HG03439 (cell line): ENCODE data around the gene FSTL4.

ENCODE experiments used
- ATAC-seq: cut with Tn5 transposase; IDR thresholded peaks from one replicate; pipeline ENCODE4 v1.9.1; 2021; ENCODE audit warnings: mild to moderate bottlenecking, moderate library complexity; ENCODE audit not compliant: unreplicated experiment

The FSTL4 gene

DNA sequence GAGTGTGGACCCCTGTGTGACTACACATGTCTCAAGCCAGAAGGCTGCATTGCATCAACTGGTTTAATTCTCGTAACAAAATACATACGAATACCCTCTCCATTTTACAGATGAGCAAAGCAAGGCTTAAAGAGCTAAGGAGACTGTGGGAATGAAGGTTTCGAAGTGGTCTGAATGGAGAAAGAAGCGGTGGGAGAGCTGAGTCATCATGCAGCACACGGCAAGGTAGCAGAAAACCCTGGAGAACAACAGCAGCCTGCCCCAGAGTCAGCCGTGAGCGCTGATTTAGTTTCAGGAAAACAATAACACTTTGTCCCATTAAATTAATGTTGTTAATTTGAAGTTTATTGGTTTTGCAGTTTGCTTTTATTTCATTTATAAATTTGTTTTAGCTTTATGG is 336.7 kb downstream of the FSTL4 start:
- ATAC-seq = no peak

DNA sequence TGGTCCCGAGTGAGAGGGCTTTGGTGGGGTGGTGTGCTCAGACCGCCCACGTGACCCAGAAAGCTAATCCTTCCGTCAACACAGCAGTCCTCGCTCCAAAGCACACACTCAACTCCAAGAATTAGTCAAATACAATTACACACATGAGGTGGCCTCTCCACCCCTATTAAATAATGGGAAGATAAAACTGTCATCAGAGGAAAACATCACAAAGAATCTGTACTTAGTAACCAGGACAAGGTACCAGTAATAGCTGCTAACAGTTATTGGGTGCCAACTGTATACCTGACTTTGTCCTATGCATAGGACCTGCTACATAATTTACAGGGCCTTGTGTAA is 337.8 kb downstream of the FSTL4 start:
- no peak for ATAC-seq

DNA sequence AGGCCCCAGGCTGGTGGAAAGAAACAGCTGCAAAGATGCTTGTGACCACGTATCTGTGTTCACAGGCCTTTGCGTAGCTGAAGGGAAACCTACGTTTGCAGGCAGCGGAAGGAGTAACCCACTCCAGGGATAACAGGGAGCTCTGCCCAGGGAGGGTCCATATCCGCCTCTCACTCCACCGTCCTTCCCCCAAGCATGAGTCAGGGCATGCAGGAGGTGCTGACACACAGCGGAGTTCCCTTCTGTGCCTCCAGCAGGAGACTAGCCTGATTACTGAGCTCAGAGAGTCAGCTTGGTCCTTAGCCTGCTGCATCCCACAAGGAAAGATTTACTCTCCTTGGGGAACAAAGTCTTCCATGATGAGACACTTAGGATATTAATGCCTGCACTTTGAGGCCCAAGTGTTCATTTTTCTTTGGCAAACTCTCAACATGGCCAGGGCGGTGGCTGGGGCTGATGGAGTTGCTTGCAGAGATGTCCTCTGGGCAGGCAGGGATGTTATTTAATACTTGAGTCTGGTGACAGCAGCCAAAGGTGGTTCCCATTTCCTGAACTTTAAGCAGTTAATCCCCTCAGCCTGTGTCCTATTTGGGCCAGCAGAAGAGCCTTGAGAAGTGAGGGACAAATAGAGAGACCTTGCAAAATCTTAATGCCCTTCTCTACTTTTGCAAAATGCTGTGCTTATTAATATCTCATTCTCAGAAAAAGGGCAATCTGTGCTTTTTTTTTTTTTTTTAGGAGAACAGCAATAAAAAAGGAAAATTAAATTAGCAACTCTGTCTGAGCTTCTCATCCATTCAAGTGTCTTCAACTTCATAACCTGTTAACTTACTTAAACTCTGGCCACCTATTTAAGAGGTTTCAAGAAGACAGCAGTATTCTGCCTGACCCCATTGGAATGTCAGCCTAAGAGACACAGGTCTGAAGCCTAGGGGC is 338.4 kb downstream of the FSTL4 start:
- no peak for ATAC-seq

DNA sequence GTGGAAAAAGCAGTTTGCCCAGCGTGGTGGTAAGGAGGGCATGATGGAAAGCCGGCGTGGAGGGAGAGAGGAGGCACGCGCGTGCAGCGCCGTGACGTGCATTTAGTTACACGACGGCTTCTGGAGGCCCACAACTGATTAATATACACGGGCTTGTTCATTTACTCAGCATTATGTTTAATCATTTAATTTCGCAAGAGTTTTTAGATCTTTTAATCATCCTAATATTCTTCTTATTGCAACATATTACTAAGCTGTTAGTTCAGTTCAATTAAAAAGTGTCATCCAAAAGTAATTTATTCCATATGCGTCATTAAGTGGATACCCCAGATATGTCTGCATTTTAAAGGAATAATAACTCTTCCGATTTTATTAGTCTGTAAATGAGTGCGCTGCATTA is 340.0 kb downstream of the FSTL4 start:
- no peak for ATAC-seq

DNA sequence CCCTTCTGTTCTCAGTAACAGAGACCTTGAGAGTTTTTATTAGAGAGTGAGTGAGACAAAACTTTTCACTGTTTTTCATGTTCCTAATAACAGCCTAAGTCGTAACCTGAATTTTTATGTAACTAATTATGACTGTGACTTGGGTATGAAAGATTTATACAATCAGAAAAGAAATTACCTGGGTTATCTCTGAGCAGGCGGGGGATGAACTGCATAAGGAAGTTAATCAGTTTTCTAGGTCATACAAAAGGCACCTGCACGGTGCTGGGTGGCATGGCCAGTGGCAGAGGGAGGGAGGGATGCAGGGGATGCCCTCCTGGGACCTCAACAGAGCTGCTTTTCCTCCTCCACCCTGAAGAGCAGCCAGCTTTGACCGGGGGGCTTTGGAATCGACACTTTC is 340.7 kb downstream of the FSTL4 start:
- ATAC-seq = no peak

DNA sequence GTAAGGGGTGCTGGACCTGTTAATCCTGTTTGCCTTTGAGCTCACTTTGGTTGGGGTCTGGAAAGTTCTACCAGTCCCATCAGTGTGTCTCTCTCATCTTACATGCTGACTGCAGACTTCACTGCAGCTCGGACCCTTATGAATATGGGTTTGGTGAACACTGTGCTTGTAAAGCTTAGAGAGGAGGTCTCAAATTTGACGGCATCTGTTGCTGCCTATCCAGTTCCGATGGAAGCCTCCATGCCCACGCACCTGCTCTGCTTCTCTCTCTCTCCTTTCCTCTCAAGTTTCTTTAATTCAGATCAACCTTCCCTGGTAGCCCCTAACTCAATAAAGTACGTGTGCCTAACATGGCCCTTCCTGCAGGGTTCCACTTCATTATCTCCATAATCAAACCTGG is 342.6 kb downstream of the FSTL4 start:
- no peak for ATAC-seq

DNA sequence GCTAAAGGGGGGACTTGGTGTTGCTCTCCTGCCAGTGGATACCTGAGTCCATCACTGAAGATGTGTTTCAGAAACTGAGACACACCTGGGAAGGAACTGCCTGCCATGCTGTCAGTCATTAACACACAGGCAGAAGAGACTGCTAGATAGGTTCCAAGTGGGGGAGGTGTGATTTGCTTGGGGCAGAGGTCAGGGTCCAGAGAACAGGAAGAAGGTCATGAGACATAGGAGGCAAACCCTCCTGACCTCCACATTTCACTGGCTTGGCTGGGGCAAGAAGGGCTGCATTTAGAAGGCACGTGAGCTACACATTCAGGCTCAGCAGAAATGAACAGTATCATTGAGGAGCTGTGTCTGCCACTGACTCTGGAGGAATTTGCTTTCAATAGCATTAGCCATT is 344.7 kb downstream of the FSTL4 start:
- ATAC-seq = no peak

DNA sequence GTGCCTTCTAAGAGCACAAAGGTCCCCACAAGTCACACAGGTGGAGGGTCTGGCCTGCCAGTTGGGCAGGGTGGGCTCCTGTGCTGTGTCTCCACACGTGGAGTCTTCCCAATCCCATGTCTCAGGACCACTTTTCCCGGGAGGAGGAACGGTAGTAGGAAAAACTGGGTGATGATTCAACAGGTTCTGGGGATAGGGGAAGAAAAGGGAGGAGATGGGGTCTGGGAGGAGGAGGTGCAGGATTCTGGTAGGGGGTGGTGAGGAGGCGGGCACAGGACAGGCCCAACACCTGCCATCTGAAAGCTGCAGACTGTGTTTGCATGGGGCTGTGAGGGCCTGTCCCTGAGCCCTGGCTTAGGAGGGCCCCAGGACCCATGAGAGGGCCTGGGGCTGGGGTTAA is 345.4 kb downstream of the FSTL4 start:
- no peak for ATAC-seq

DNA sequence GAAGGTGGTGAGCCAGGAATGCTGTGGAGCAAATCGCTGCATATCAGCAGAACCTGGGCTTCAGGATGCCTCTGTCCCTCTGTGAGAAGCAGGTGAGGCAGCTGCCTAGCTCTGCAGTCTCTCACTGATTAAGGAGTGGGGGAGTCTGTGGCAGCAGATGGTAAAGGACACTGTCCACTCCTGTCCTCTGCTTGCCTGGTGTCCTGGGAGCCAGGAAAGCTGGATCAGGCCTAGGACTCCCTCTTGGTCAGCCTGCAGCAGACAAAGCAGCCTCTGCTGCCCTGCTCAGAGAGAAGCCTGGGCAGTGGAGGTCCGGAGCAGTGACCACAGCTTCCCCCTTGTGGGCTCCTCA is 345.8 kb downstream of the FSTL4 start:
- ATAC-seq = no peak

DNA sequence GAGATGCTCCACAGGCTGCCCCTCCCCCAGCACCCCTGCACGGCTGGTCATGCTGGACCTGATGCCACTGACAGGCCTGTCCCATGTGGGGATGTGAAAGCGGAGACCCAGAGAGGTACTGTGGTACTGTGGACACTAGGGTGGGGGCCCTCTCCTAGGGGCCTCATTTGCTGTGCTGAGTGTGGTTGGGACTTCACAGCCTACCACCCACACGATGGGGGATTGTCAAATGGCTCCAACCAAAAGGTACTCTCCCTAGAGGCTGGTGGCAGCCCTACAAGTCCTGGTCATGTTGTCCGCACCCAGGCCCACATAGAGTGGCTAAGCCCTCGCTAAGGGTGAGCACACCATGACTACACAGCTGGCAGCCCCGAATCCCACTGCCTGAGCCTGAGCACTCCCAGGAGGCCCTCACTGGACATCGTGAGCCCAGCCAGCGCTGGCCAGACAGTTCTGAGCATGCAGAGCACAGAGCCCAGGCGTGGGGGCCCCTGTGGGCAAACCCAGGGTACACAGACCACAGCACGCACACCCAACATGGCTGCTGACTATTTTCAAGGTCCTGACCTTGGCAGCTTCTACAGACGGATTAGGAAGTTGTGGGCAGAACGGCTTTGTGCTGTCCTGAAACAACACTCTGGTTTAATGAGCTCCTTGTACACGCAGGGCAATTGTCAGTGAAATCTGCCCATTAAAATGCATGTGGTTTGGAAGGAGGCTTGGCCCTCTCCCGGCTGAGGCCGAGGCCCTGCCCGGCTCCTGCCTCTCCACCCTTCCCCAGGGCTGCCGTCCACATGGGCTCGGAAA is 346.4 kb downstream of the FSTL4 start:
- ATAC-seq = peak; percentile 57

DNA sequence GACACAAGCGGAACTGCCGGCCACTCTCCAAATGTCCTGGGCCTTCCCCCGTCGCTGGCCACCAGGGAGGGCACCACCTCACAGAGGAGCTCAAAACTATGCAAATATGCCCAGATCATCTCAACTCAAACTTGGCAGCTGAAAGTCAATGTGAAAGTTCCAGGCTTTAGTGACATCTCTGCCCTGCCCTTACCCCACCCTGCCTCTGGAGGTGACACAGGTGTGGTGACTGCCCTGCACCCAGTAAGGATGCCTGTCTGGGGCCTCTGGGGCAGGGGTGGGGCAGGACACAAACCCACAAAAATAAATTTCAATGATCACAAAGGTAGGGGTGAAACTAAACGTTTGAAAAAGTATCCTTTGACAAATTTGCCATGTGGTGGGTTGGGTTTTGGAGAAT is 347.1 kb downstream of the FSTL4 start:
- ATAC-seq = peak; percentile 46

DNA sequence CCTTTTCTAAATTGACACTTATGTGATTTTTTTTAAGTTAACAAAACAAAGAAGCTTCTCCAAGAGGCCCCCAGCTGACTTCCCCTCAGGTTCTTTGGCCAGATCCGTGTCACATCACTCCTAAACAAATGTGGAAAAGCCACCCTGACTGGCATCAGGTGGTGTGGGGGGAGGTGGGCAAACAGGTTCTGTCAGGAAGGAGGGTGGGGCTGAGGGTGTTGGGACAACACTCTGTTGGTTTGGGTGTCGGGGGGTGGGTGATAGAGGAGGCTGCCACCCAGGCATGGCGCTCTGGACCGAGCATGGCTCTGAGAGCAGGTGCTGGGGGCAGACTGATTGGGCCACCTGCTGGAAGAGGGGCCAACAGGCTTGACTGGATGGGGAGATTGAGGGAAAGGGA is 349.7 kb downstream of the FSTL4 start:
- ATAC-seq = no peak

DNA sequence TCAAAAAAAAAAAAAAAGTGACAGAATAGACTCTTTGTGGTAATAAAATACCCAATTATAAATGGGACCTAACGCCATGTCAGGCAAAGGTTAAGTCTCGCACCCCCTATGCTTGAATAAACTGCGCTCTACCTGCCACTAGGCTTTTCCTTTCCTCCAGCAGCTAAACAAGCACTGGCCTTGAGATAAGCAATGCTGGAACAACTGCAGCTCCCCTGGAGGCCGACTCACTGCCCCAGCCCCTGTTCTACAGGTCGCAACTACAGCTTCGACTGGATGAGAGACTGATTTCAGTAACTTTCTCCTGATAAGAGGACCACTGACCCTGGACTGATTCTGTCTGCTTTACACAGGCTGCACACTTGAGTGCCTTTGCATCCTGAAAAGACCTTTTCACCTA is 350.3 kb downstream of the FSTL4 start:
- ATAC-seq = no peak

DNA sequence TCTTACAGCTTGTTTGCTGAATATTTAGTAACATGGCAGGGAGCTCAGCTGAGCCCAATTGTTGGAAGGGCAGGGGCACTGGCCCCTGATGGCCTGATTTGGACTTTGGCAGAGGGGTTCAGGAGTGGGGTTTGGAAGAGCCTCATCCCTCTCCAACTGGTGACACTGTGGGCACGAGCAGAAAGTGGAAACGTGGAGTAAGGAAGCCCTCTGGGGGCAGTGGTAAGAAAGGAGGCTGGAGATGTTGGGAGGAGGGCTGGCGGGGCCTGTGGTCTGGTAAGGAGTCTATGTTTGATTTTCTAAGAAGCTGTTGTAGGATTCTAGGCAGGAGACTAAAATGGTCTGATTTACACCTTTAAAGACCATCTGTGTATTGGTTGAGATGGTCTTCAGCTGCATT is 351.6 kb downstream of the FSTL4 start:
- ATAC-seq = no peak

DNA sequence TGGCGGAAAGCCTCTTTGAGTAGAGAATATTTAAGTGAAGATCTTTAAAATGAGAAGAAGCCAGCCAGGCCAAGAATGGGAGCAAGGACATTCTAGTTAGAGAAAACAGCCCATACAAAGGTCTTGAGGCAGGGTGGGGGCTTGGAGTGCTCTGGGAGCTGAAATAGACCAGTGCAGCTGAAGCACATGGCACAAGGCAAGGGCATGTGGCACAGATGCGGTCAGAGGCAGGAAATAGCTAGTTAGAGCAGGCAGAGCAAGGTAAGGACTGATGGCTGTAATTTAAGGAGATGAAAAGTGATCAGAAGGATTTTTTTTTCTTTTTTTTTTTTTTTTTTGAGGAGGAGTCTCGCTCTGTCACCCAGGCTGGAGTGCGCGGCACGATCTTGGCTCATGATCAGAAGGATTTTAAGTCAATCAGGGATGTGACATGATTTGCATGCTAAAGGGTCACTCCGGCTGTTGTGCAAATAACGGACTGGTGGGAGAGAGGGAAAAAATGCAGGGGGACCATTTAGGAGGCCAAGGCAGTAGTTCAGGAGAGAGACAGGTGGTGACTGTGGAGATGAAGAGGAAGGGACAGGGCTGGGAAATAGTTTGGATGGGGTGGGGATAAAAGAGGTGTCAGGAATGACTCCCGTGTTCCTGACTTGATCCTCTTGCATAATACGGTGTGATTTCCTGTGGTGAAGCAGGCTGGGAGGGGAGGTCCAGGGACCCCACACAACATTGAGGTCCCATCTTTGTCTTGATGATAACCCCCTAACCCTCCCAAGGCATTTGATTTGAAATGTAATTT is 352.9 kb downstream of the FSTL4 start:
- ATAC-seq = no peak

DNA sequence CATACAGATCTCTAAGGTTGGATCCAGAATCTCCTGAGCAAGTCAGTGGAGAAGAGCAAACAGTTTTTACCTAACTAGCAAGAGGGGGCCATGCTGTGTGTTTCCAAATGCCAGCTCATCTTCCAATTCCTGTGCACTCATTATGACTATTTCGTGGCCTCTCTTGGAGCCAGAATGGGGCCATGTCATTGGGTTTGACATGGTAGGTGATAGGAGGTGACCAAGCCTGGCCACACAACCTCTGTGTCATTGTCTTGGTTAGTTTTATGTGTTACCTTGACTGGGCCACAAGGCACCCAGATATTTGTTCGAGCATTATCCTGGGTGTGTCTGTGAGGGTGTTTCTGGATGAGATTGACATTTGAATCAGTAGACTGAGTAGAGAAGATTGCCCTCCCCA is 354.4 kb downstream of the FSTL4 start:
- no peak for ATAC-seq

DNA sequence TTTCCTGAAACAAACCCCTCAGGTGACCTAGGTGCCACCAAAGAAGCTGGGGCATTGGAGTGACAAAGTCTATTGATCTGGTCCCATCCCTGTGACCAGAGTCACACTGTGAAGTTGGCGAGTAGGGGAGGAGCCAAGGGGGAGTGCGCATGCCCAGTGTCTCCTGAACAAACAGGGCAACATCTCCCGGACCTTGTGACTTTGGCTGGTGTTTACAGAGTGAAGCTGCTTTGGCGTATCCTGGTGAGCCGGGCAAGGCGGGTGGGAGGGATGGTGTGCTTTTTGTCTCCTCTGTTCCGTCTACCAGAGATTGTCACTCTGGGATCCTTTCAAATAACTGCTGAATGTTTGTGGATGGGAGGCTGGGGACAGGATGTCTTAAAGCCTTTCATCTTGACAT is 356.1 kb downstream of the FSTL4 start:
- ATAC-seq = no peak

DNA sequence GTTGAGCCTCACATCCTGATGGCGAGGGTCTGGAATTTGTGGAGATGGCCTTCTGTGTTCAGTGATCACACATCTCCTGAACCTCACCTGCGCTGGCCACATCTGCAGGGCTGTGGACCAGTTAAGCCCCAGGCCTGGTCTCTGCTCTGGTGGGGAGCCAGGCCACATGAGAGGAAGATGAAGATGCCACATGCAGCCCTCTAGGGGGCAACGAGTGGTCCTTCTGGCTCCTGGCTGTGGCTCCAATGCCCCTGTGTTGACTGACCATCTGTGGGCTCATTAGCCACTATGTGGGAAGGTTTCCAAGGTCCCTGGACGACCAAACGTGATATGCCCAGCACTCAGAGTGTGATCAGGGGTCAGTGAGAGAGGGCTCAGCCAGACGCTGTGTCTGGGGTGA is 357.5 kb downstream of the FSTL4 start:
- ATAC-seq = no peak

DNA sequence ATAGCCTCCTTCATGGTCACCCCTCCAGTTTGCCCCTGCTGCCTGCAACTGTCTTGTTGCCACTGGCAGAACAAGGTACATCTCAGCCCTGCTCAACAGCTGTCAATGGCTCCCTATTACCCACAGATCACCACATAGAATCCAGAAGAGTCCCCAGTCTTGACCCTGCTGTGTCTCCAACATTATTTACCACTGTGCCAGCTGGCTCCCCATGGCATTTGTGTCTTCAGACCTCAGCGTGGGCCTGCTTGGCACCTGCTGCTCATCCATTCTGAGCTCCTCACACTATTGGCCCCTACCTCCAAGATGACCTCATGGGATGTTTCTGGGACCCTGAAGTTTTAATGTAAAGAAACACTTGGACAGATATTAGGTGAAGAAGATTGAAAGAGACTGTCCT is 358.7 kb downstream of the FSTL4 start:
- ATAC-seq = no peak

DNA sequence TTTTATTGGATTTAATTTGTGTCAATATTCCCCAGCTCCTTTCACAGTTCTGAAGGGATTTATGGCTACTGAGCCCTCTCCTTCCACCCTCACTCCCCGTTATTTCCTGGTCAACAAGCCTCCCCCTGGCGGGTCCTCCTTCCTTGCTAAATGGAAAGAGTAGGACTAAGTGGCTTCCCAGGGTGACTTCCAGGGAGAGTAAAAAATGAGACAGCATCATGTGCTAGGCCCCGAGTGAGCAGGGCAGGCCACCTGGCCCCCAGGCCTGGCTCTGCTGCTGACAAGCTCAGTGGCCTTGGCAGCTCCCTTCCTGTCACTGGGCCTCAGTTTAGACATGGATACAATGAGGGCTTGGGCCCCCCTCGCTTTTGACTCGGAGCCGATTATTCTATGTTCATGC is 359.3 kb downstream of the FSTL4 start:
- no peak for ATAC-seq

DNA sequence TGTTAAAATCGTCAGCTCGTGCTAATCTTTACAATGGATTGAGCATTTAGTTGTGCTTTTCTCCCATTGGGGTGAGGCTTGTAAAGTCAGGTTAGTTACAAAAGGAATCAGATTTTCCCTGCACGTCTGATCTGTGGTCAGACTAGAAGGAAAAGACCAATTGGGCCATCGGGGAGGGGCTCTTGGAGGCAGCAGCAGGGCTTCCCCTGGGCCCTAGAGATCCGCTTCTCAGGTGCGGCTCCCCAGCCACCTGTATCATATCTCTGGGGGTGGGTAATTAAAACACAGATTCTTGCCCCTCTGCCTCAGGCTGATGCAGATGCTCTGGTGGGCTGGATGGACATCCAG is 360.2 kb downstream of the FSTL4 start:
- no peak for ATAC-seq
